CD8-positive, alpha-beta memory T cell (primary cell): ENCODE results near the gene CORO7. TPM values are rescaled to one million over a fixed set of nuclear protein-coding genes. Genes with fewer than 3 reads are reported as not detected.

Experiments used
- CTCF ChIA-PET: fragments of 350-600 bp; sonication (Branson Sonifier 250); formaldehyde crosslinking; loops from one replicate; lab custom pipeline; 2021; ENCODE audit warnings: antibody characterized with exemption; lab: Charles Lee
- POLR2A ChIA-PET: fragments of 350-600 bp; sonication (Branson Sonifier 250); formaldehyde crosslinking; loops from one replicate; lab custom pipeline; 2021; ENCODE audit warnings: antibody characterized with exemption; lab: Charles Lee
- DNase-seq, 5 donors: peaks; one replicate each; pipeline versions ENCODE4 v3.0.0 to v3.0.0-alpha.2; 2020 to 2022; ENCODE audit warnings: mixed read lengths in 1 of 5
- H3K27ac ChIP-seq: one replicate; pipeline ENCODE4 v1.7.0; 2013; ENCODE audit warnings: low read depth, mild to moderate bottlenecking, low read length, moderate library complexity
- H3K27me3 ChIP-seq: 2 replicates; pipeline ENCODE4 v1.7.0; 2013; ENCODE audit warnings: low read length, mild to moderate bottlenecking; ENCODE audit not compliant: insufficient read depth, poor library complexity, severe bottlenecking
- H3K36me3 ChIP-seq: 2 replicates; pipeline ENCODE4 v1.7.0; 2013; ENCODE audit warnings: mild to moderate bottlenecking, low read length, moderate library complexity; ENCODE audit not compliant: insufficient read depth
- H3K4me1 ChIP-seq: 2 replicates; pipeline ENCODE4 v1.7.0; 2013; ENCODE audit warnings: mild to moderate bottlenecking, low read length, moderate library complexity; ENCODE audit not compliant: insufficient read depth
- H3K4me3 ChIP-seq: 2 replicates; pipeline ENCODE4 v1.7.0; 2013; ENCODE audit warnings: mild to moderate bottlenecking, low read length
- H3K9me3 ChIP-seq: 2 replicates; pipeline ENCODE4 v1.7.0; 2013; ENCODE audit warnings: mild to moderate bottlenecking, low read length
- H3K27ac Mint-ChIP-seq, 8 donors: one replicate each; pipeline ENCODE4 v1.8.0; 2020 to 2021; ENCODE audit warnings: mixed read lengths in 8 of 8, mild to moderate bottlenecking in 6 of 8, inconsistent platforms in 3 of 8, moderate library complexity in 3 of 8
- H3K27me3 Mint-ChIP-seq, 2 donors: one replicate each; pipeline ENCODE4 v1.8.0; 2020 to 2021; ENCODE audit warnings: mixed read lengths in 2 of 2, mild to moderate bottlenecking in 1 of 2, moderate library complexity in 1 of 2
- H3K36me3 Mint-ChIP-seq, 3 donors: one replicate each; pipeline ENCODE4 v1.8.0; 2020 to 2021; ENCODE audit warnings: mixed read lengths in 3 of 3, inconsistent platforms in 1 of 3, mild to moderate bottlenecking in 1 of 3
- H3K4me1 Mint-ChIP-seq, 3 donors: one replicate each; pipeline ENCODE4 v1.8.0; 2020 to 2021; ENCODE audit warnings: mixed read lengths in 3 of 3, inconsistent platforms in 1 of 3, mild to moderate bottlenecking in 1 of 3
- H3K4me3 Mint-ChIP-seq, 7 donors: one replicate each; pipeline ENCODE4 v1.8.0; 2020 to 2021; ENCODE audit warnings: mixed read lengths in 7 of 7, mild to moderate bottlenecking in 6 of 7, moderate library complexity in 4 of 7, inconsistent platforms in 2 of 7
- H3K9me3 Mint-ChIP-seq, 5 donors: one replicate each; pipeline ENCODE4 v1.8.0; 2020 to 2022; ENCODE audit warnings: mixed read lengths in 5 of 5, mild to moderate bottlenecking in 3 of 5, moderate library complexity in 2 of 5, inconsistent platforms in 1 of 5
- polyA plus RNA-seq: library from polyadenylated mRNA; unstranded; fragments of 300-500 nt; fragmentation: Illumina TruSeq; gene quantifications from one replicate; pipeline ENCODE4 v1.2.3, GENCODE V29; 2021
- total RNA-seq, 2 experiments: library from RNA; stranded (reverse); gene quantifications; one replicate each; pipeline ENCODE4 v1.2.3, GENCODE V29; 2021

Gene CORO7
- total and polyA plus RNA-seq, 3 experiments from 2014 or later, result 92.0 to 129 (median 96.3) TPM

- ChIA-PET POLR2A (interaction anchor here (0.6 to 1.3 kb wide), 6 partner anchors 41 to 520 kb away, joined by 3 to 4 read pairs (median 4); no protein-coding TSS in a partner anchor), CTCF (interaction anchor here (0.9 to 2.2 kb wide), 7 partner anchors 7 to 62 kb away, joined by 3 to 7 read pairs (median 4); no protein-coding TSS in a partner anchor)
- H3K4me1 Mint-ChIP-seq, result peaks cover 20 to 41% (median 27%) of the 10 kb centered on the region in 3 donors
- peak within 1 kb of the TSS; percentile 70 for H3K4me3 ChIP-seq
- peak within 1 kb of the TSS; percentile 84 to 99 (median 92) for H3K27ac Mint-ChIP-seq
- peak; percentile 98 for DNase-seq
- H3K9me3 ChIP-seq, result no peaks in the 10 kb centered on the region
- H3K4me1 ChIP-seq, result peaks cover 16% of the 10 kb centered on the region
- H3K36me3 Mint-ChIP-seq, result peaks cover 0 to 30% (median 0%) of the 10 kb centered on the region in 3 donors
- no peaks in the 10 kb centered on the region for H3K36me3 ChIP-seq
- peak within 1 kb of the TSS; percentile 73 for H3K27ac ChIP-seq
- H3K27me3 ChIP-seq, result no peaks in the 10 kb centered on the region
- H3K4me3 Mint-ChIP-seq, result peak within 1 kb of the TSS; percentile 91 to 99 (median 93)
- peaks cover 0 to 3% of the 10 kb centered on the region in 2 donors for H3K27me3 Mint-ChIP-seq
- H3K9me3 Mint-ChIP-seq, result no peaks in the 10 kb centered on the region
These were observed 65.4 kb downstream of the CORO7 start, which contains the start of gene PAM16 for GRCh38 chr16:4350787-4351659. Gene PAM16, minus strand, starts transcription at chr16:4351321. Its CDS starts 87 bp downstream, at chr16:4351234.

DNA sequence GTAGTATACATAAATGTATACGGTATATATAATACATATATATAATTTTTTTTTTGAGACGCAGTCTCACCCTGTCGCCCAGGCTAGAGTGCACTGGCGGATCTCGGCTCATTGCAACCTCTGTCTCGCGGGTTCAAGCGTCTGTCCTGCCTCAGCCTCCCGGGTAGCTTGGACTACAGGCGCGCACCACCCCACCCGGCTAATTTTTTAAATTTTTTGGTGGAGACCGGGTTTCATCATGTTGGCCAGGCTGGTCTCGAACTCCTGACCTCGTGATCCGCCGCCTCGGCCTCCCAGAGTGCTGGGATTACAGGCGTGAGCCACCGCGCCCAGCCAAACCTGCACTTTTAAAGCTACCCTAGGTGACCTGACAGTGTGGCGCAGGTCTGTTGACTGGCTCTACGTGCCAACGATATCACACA is 66.0 kb downstream of the CORO7 start:
- peaks cover 0 to 30% (median 0%) of the 10 kb centered on the region in 3 donors for H3K36me3 Mint-ChIP-seq
- ChIA-PET POLR2A (interaction anchor here (0.6 to 1.3 kb wide), 3 partner anchors 64 to 521 kb away, joined by 3 to 4 read pairs (median 4); no protein-coding TSS in a partner anchor), CTCF (interaction anchor here (0.9 to 2.2 kb wide), 5 partner anchors 8 to 52 kb away, joined by 3 to 7 read pairs (median 5); no protein-coding TSS in a partner anchor)
- H3K27me3 Mint-ChIP-seq, result peaks cover 0 to 3% of the 10 kb centered on the region in 2 donors
- H3K4me3 Mint-ChIP-seq, result peak overlapping the region; percentile 91 to 99 (median 93)
- H3K36me3 ChIP-seq, result no peaks in the 10 kb centered on the region
- peak overlapping the region; percentile 70 for H3K4me3 ChIP-seq
- DNase-seq, result no peak
- H3K9me3 Mint-ChIP-seq, result no peaks in the 10 kb centered on the region
- H3K27ac Mint-ChIP-seq, result peak overlapping the region; percentile 84 to 99 (median 90)
- no peaks in the 10 kb centered on the region for H3K27me3 ChIP-seq
- H3K4me1 Mint-ChIP-seq, result peaks cover 20 to 48% (median 29%) of the 10 kb centered on the region in 3 donors
- no peaks in the 10 kb centered on the region for H3K9me3 ChIP-seq
- peaks cover 16% of the 10 kb centered on the region for H3K4me1 ChIP-seq
- peak overlapping the region; percentile 73 for H3K27ac ChIP-seq

DNA sequence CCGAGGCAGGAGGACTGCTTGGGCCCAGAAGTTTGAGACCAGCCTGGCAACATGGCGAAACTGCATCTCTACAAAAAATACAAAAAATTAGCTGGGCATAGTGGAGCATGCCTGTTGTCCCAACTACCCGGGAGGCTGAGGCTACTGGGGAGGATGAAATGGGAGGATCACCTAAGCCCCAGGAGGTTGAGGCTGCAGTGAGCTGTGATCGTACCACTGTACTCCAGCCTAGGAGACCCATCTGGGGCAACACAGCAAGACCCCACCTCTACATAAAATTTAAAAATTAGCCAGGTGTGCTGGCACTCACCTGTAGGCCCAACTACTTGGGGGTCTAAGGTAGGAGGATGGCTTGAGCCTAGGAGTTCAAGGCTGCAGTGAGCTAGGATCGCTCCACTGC is 67.1 kb downstream of the CORO7 start:
- Mint-ChIP-seq H3K27me3 (peaks cover 0 to 3% of the 10 kb centered on the region in 2 donors), H3K36me3 (peaks cover 0 to 21% (median 0%) of the 10 kb centered on the region in 3 donors), H3K27ac (peak overlapping the region in 2 of 8 donors; percentile 8 to 29), H3K4me1 (peaks cover 22 to 55% (median 34%) of the 10 kb centered on the region in 3 donors), H3K9me3 (no peaks in the 10 kb centered on the region), H3K4me3 (peak overlapping the region in 4 of 7 donors; percentile 12 to 48 (median 35))
- ChIA-PET POLR2A (interaction anchor here (1.3 kb wide), 1 partner anchor 65 kb away, joined by 4 read pairs; no protein-coding TSS in a partner anchor), CTCF (interaction anchor here (0.8 to 2.2 kb wide), 6 partner anchors 8 to 60 kb away, joined by 3 to 5 read pairs (median 4); no protein-coding TSS in a partner anchor)
- H3K27me3 ChIP-seq, result no peaks in the 10 kb centered on the region
- no peak for DNase-seq
- H3K36me3 ChIP-seq, result no peaks in the 10 kb centered on the region
- no peaks in the 10 kb centered on the region for H3K9me3 ChIP-seq
- no peak overlapping the region for H3K4me3 ChIP-seq
- no peak overlapping the region for H3K27ac ChIP-seq
- peaks cover 16% of the 10 kb centered on the region for H3K4me1 ChIP-seq

DNA sequence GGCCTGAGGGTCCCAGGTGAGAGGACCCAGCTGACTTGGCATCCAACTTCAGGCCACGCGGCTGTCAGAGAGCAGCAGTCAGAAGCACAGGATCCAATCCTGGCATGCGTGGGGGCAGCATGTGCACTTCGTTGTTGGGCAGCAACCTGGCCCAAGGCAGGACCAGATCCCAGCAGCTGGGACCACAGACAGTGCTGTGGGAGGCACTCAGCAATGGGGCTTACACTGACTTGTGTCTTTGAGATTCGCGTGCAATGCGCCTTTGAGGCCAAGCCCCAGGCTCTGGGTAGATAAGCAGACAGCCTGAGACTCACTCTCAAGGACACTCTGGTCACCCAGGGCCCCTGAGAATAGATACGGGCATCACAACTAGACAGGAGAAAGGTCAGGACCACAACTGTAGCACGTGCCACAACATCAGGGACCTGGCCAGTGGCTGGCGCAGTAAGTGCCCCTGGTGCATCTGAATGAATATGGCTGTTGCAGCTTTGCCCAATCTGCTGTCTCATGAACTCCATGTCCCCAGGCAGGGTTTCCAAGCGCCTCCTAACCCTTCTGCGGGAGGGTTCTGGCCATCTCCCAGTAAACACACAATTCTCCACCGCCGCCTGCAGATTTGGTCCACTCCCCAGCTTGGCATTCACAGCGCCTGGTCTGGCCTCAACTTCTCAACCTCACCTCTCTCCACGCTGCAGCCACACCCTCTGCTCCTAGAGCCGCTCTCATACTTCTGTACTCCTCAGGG is 68.5 kb downstream of the CORO7 start:
- H3K27me3 ChIP-seq, result no peaks in the 10 kb centered on the region
- H3K9me3 ChIP-seq, result no peaks in the 10 kb centered on the region
- no peaks in the 10 kb centered on the region for H3K9me3 Mint-ChIP-seq
- H3K4me3 Mint-ChIP-seq, result peak overlapping the region in 5 of 7 donors; percentile 13 to 52 (median 27)
- H3K4me3 ChIP-seq, result no peak overlapping the region
- H3K27ac Mint-ChIP-seq, result peak overlapping the region in 5 of 8 donors; percentile 44 to 84 (median 60)
- H3K36me3 Mint-ChIP-seq, result peaks cover 0 to 13% (median 0%) of the 10 kb centered on the region in 3 donors
- no peak for DNase-seq
- H3K4me1 Mint-ChIP-seq, result peaks cover 24 to 59% (median 34%) of the 10 kb centered on the region in 3 donors
- H3K27ac ChIP-seq, result no peak overlapping the region
- peaks cover 16% of the 10 kb centered on the region for H3K4me1 ChIP-seq
- ChIA-PET POLR2A (no interaction called here), CTCF (interaction anchor here (1.0 kb wide), 1 partner anchor 276 kb away, joined by 3 read pairs; the partner anchor contains the start of gene MGRN1)
- H3K27me3 Mint-ChIP-seq, result no peaks in the 10 kb centered on the region
- H3K36me3 ChIP-seq, result no peaks in the 10 kb centered on the region

GRCh38 chr16:4347010-4347409 is 69.4 kb downstream of the CORO7 start:
- POLR2A ChIA-PET, result no interaction called here
- H3K27ac Mint-ChIP-seq, result peak overlapping the region in 2 of 8 donors; percentile 14 to 41
- peaks cover 16% of the 10 kb centered on the region for H3K4me1 ChIP-seq

GRCh38 chr16:4345836-4346781 is 70.3 kb downstream of the CORO7 start:
- no peaks in the 10 kb centered on the region for H3K27me3 Mint-ChIP-seq
- H3K36me3 Mint-ChIP-seq, result peaks cover 0 to 12% (median 0%) of the 10 kb centered on the region in 3 donors
- CTCF ChIA-PET, result interaction anchor here (0.8 to 1.4 kb wide), 3 partner anchors 13 to 92 kb away, joined by 3 to 4 read pairs (median 3); no protein-coding TSS in a partner anchor
- Histone ChIP-seq H3K9me3 (no peaks in the 10 kb centered on the region), H3K4me3 (no peak overlapping the region), H3K4me1 (peaks cover 9% of the 10 kb centered on the region), H3K27me3 (no peaks in the 10 kb centered on the region), H3K27ac (no peak overlapping the region), H3K36me3 (no peaks in the 10 kb centered on the region)
- no peaks in the 10 kb centered on the region for H3K9me3 Mint-ChIP-seq
- peak overlapping the region in 2 of 7 donors; percentile 44 to 48 for H3K4me3 Mint-ChIP-seq
- peaks cover 20 to 51% (median 27%) of the 10 kb centered on the region in 3 donors for H3K4me1 Mint-ChIP-seq
- POLR2A ChIA-PET, result interaction anchor here (0.9 kb wide), 1 partner anchor 73 kb away, joined by 7 read pairs; the partner anchor contains the start of gene TFAP4
- DNase-seq, result no peak
- H3K27ac Mint-ChIP-seq, result peak overlapping the region in 6 of 8 donors; percentile 38 to 87 (median 62)

More at GRCh38 chr16:4347010-4347409, 69.4 kb downstream of the CORO7 start:
- no peaks in the 10 kb centered on the region for H3K27me3 Mint-ChIP-seq
- DNase-seq, result no peak
- Histone ChIP-seq H3K36me3 (no peaks in the 10 kb centered on the region), H3K27me3 (no peaks in the 10 kb centered on the region), H3K27ac (no peak overlapping the region), H3K9me3 (no peaks in the 10 kb centered on the region), H3K4me3 (no peak overlapping the region)
- peak overlapping the region in 2 of 7 donors; percentile 19 to 60 for H3K4me3 Mint-ChIP-seq
- H3K36me3 Mint-ChIP-seq, result peaks cover 0 to 13% (median 0%) of the 10 kb centered on the region in 3 donors
- H3K9me3 Mint-ChIP-seq, result no peaks in the 10 kb centered on the region
- CTCF ChIA-PET, result interaction anchor here (1.4 kb wide), 1 partner anchor 17 kb away, joined by 4 read pairs; no protein-coding TSS in a partner anchor
- peaks cover 24 to 59% (median 34%) of the 10 kb centered on the region in 3 donors for H3K4me1 Mint-ChIP-seq
